ENCODE results near the gene KRTAP13-1. TPM values are rescaled to one million over a fixed set of nuclear protein-coding genes. Genes with fewer than 3 reads are reported as not detected.

The KRTAP13-1 gene
- total RNA-seq, 2 donors from 2014 or later: not detected

DNA sequence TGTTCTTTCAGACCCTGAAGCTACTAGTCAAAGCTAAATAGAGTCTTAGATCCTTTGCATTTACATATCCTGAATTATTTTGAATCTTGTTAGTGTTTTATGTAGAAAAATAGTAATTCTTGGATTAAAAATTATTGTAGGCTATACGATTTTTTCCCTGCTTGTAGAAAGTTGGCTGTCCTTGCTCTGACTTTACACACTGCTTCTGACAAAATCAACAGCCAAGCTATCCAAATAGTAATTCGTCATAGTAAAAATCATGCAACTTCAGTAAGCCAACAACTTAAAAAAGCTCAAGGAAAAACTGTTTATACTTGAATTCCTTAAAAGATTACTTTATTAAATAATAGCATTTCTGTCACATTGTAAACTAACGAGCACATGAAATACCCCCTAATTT, 39.9 kb upstream of the KRTAP13-1 start:
- TF ChIP-seq, protein P1, sequence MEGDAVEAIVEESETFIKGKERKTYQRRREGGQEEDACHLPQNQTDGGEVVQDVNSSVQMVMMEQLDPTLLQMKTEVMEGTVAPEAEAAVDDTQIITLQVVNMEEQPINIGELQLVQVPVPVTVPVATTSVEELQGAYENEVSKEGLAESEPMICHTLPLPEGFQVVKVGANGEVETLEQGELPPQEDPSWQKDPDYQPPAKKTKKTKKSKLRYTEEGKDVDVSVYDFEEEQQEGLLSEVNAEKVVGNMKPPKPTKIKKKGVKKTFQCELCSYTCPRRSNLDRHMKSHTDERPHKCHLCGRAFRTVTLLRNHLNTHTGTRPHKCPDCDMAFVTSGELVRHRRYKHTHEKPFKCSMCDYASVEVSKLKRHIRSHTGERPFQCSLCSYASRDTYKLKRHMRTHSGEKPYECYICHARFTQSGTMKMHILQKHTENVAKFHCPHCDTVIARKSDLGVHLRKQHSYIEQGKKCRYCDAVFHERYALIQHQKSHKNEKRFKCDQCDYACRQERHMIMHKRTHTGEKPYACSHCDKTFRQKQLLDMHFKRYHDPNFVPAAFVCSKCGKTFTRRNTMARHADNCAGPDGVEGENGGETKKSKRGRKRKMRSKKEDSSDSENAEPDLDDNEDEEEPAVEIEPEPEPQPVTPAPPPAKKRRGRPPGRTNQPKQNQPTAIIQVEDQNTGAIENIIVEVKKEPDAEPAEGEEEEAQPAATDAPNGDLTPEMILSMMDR (IDR thresholded peaks at IDR 0.05): no peak
- no peak for TF ChIP-seq POLR2AphosphoS5 (IDR thresholded peaks at IDR 0.05)
- no peak for TF ChIP-seq POLR2A (IDR thresholded peaks at IDR 0.05)
- Histone ChIP-seq H3K9me3 (no peaks in the 10 kb centered on the region), H3K36me3 (no peaks in the 10 kb centered on the region), H3K4me3 (no peak overlapping the region), H3K27ac (no peak overlapping the region), H3K4me1 (replicated peaks) (no peaks in the 10 kb centered on the region), H3K27me3 (replicated peaks; ENCODE audit: insufficient read depth) (no peaks in the 10 kb centered on the region)
- 24% methylated on average over 3 of the region's 3 CpGs for WGBS
- intact Hi-C loops (cut with DNase I): no loop called here
- no peak for DNase-seq (ENCODE audit: low spot score)

DNA sequence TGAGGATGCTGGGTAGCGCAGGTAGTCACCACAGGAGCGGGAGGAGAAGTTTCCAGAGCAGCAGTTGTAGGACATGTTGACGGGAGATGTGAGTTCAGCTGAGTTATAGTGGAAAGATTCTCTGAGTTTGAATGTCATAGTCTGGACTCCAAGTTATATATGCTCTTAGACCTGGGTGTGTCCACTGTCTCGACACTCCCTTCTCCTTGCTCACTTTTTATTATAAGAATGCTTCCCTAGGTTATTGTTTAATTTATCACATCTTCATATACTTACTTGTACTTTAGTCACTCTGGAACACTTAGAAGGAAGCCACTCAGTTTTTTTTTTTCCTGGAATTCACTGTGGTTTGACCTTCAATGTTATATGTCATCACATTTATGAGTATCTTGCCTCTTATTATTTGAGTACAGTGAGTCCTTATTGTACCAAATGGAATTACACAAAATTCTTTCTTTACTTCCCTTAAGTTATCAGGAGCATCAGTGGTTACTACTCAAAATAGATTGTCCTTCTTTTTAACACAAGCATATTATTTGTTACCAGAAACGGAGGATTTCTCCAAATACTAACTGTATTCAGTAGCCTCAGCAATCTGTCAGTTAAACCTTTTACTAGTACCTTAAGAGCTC, 23.6 kb upstream of the KRTAP13-1 start, which contains the start of gene KRTAP13-2:
TSS of gene KRTAP13-2 (minus strand) at position 133 of the 632 bp plus-strand sequence. CDS start at position 75, 58 bp downstream.
- intact Hi-C loops (cut with DNase I): no loop called here
- Histone ChIP-seq H3K27ac (no peak within 1 kb of the TSS), H3K27me3 (replicated peaks; ENCODE audit: insufficient read depth) (no peaks in the 10 kb centered on the region), H3K9me3 (no peaks in the 10 kb centered on the region), H3K4me1 (replicated peaks) (no peaks in the 10 kb centered on the region), H3K4me3 (no peak within 1 kb of the TSS), H3K36me3 (no peaks in the 10 kb centered on the region)
- DNase-seq (ENCODE audit: low spot score): no peak
- WGBS: 76% methylated on average over 5 of the region's 5 CpGs
- TF ChIP-seq, protein P1 (IDR thresholded peaks at IDR 0.05): no peak
- no peak for TF ChIP-seq POLR2AphosphoS5 (IDR thresholded peaks at IDR 0.05)
- TF ChIP-seq POLR2A (IDR thresholded peaks at IDR 0.05): no peak

DNA sequence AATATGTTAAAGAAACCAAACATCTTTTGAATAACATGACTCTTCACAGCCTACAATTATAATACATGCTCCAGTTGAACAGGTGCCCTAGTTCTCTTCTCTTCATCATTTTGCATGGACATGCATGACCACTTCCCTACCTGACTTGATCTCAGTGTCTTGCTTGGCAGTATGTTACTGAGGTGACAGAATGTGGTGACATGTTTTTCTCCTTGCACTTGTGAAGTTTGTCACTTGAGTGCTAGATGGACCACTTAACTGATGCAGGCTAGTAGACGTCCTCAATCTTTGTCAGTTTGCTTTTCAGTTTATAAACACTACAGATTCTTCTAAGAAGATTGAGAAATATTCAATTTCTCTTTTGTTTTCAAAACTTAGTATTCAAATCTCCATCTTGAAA, 13.6 kb upstream of the KRTAP13-1 start:
- 74% methylated on average over 1 of the region's 1 CpG for WGBS
- Histone ChIP-seq H3K9me3 (no peaks in the 10 kb centered on the region), H3K4me3 (no peak overlapping the region), H3K4me1 (replicated peaks) (no peaks in the 10 kb centered on the region), H3K27ac (no peak overlapping the region), H3K36me3 (no peaks in the 10 kb centered on the region), H3K27me3 (replicated peaks; ENCODE audit: insufficient read depth) (no peaks in the 10 kb centered on the region)
- intact Hi-C loops (cut with DNase I): no loop called here
- no peak for DNase-seq (ENCODE audit: low spot score)
- TF ChIP-seq POLR2AphosphoS5 (IDR thresholded peaks at IDR 0.05): no peak
- no peak for TF ChIP-seq POLR2A (IDR thresholded peaks at IDR 0.05)
- TF ChIP-seq, protein P1 (IDR thresholded peaks at IDR 0.05): no peak

DNA sequence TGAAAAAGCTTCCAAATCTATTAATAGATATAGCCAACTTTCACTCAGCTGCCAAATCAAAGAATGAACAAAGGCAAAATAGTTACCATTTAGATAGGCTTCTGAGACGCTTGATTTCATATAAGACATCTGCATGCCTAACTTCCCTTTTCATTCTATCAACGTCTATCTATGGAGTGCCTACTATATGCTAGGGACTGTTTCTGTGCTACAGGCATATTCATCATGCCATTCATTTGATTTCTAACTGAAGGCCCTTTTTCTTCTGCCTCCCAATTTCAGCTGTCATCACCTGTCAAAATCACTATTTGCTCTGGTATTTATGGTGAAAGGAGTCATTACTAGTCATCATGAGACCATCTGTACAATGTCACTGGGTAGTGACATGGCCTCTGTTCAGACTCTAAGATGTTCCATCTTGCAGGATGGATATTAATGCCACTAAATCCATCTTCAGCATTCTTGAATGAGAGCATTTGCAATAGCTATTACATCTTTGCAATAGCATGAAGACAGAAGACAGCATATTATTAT, 4.3 kb upstream of the KRTAP13-1 start:
- Histone ChIP-seq H3K9me3 (no peaks in the 10 kb centered on the region), H3K27me3 (replicated peaks; ENCODE audit: insufficient read depth) (no peaks in the 10 kb centered on the region), H3K4me3 (no peak overlapping the region), H3K27ac (no peak overlapping the region), H3K36me3 (no peaks in the 10 kb centered on the region), H3K4me1 (replicated peaks) (no peaks in the 10 kb centered on the region)
- WGBS: 83% methylated on average over 2 of the region's 2 CpGs
- no peak for DNase-seq (ENCODE audit: low spot score)
- TF ChIP-seq, protein P1 (IDR thresholded peaks at IDR 0.05): no peak
- no peak for TF ChIP-seq POLR2A (IDR thresholded peaks at IDR 0.05)
- no peak for TF ChIP-seq POLR2AphosphoS5 (IDR thresholded peaks at IDR 0.05)
- intact Hi-C loops (cut with DNase I): no loop called here
